GM19328 (cell line): Measurements from ENCODE around the gene TRIM2.
"Not testable (repeated sequence)": the region's sequence is repeated elsewhere in the genome, so short reads cannot be mapped to it uniquely, and the experiment has no call there.

Experiments used
- ATAC-seq: cut with Tn5 transposase; IDR thresholded peaks from one replicate; pipeline ENCODE4 v1.9.1; 2021; ENCODE audit warnings: mild to moderate bottlenecking, moderate library complexity; ENCODE audit not compliant: unreplicated experiment

Gene TRIM2

DNA sequence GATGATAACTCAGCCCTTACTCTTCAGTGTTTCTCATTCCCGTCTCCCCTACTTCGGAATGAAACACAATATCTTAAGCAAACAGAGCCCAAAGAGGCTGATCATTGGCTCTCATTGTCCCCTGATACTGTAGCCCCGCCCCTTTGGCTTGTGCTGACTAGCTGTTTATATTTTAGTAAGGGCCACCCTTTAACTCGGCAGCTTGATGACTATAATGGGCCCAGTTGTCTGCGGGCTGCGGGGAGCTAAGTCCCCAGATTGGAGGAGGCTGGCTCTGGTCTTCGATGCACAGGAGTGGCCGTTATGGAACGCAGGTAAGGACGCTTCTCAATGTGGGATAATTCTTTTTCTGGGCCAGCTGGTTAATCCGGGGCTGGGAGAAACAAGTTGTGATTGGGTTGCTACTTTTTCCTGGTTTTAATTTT, at the start of gene TRIM2:
Gene TRIM2, plus strand, starts transcription at position 197 of the 425 bp plus-strand sequence. Its CDS starts 88 bp downstream, at position 285.
- no peak for ATAC-seq

DNA sequence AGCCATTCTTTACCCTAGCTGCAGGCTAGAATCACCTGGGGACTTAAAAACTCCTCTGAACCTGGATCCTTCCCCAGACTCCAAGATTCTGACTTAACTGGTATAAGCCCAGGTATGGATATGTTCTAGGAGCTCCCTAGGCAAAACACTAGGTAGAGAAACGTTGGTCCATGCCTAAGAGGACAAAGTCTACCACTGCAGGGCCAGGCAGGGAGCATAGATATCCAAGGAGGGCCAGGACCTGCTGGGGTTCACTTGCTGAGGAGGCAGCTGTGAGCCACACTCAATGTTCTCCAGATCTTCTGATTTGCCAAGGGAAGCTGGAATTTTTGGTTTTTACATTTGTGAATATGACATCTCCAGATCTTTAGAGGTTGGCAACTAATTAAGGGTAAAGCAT, 48.6 kb upstream of the TRIM2 start:
- no peak for ATAC-seq

DNA sequence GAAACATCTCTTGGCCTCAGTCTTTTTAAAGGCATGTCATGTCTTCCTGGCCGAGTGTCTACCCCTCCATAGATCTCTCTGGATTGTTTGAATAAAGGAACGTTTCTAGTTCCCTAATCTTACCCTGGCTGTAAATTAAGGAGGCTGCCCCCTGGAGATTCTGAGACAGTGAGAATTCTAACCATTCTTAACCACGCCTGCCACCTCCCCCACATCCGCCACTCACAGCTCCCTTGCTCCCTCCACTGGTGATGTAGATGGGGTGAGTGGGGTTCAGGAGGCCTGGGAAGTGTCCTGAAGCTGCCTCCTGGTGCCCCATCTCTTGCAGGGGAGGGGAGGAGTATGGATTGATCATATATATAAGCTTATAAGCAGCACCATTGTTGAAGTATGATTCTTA, 48.0 kb upstream of the TRIM2 start:
- no peak for ATAC-seq

DNA sequence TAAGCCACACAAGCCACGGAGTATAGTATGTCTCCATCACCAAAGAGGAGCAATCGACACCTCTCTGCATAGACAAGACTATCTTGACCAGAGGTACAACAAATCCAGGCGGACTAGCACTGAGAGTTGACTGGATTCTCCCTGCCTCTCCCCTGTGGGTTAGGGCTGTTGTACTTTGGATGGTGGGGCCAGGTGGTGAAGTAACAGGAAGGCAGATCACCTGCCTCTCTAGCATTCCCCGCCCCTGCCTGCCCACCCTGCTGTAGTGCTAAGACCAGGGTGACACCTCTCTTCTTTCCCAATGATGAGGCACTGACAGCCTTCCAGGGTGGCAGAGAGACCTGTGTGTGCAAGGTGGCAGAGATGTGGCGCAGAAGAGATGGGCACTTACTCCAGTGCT, 47.5 kb upstream of the TRIM2 start:
- no peak for ATAC-seq

DNA sequence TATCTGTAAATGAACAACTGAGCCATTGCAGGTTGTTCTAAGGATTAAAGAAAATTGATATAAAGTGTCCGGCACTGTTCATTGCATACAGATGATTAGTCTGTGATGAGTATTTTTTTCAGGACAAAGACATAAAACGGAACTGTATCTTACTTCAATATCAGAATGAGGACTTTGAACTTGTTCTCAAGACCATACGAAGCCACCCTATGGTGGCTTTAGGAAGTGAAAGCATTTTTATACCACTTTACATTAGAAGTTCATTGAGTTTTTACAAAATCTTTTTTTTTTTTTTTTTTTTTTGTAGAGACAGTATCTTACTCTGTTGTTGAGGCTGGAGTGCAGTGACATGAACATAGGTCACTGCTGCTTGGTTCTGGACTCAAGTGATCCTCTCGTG, 45.2 kb upstream of the TRIM2 start:
- ATAC-seq, result no peak

DNA sequence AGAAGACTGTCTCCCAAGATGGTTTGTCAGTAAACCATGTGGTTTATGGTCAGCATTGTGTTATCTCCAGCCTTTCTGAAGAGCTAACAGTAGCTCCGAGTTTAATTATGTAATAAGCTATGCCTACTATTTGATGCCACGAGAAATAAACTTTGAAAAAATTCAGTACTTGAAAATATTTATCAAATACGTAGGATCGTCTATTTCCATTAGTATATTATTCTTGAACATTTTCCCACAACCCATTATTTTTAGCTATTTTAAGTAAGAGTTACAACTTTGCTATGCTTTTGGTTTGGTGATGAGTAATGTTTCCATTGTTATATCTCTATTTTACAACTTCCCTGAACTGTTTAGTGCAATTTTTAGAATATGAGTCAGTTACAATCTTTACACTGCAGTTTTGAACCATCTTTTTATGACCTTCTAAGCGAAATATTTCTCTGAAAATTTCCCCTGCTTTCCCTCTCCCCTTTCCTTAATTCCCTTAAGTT, 44.5 kb upstream of the TRIM2 start:
- no peak for ATAC-seq

DNA sequence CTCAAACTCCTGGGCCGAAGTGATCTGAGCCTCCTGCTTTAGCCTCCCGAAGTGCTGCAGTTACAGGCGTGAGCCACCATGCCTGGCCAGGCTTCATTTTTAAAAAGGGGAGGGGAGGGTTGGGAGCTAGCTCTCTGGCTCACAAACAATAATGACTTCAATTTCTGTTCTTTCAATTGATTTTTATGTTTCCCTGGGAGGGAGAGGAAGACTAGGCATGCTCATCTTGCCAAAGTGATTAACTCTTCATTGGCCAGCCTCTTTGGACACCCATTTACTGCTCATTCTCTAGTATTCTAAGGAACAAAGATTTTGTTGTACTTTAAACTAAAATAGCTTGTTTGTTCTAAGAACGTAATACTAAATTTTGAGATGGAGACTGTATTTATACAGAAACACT, 43.4 kb upstream of the TRIM2 start:
- no peak for ATAC-seq

DNA sequence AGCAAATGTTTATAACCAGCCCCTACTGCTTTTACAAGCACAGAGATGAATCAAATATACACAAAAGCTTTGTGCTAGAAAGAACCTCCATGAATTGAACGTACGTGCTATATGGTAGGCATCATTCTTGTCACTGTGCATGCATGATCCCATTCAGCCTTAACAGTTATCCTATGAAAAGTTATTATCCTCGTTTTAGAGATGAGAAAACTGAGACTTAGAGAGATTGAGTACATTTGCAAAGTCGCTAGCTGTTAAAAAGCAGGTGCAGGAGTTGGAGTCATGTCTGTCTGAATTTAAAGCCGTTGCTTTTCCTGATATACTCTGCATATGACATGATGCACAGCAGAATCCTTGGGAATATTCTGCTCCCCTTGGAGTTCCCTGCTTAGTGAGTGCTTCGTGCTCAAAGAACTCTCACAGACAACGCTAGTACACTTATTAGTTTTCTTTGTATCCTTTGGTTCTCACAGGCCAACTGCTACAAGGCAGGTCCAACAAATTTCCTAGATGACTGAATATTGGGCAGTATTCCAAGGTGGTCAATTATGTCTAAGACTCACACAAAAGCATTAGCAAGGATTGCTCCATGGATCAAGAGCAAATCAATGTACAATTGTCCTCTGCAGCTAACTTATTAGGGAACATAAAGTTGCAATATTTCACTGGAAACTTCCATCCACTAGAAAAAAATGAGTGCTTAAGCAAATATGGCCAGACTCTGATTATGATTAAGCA, 42.8 kb upstream of the TRIM2 start:
- no peak for ATAC-seq

DNA sequence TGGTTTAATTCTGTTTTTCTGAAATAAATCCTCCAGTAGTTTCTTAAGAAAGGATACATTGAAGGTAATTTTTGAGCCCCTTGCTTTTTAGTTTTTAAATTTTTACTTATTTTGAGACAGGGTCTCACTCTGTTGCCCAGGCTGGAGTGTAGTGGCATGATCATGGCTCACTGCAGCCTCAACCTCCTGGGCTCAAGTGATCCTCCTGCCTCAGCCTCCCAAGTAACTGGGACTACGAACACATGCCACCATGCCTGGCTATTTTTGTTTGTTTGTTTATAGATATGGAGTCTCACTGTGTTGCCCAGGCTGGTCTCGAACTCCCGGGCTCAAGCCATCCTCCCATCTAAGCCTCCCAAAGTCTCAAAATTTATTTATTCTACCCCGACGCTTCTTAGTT, 39.0 kb upstream of the TRIM2 start:
- ATAC-seq, result not testable (repeated sequence)

DNA sequence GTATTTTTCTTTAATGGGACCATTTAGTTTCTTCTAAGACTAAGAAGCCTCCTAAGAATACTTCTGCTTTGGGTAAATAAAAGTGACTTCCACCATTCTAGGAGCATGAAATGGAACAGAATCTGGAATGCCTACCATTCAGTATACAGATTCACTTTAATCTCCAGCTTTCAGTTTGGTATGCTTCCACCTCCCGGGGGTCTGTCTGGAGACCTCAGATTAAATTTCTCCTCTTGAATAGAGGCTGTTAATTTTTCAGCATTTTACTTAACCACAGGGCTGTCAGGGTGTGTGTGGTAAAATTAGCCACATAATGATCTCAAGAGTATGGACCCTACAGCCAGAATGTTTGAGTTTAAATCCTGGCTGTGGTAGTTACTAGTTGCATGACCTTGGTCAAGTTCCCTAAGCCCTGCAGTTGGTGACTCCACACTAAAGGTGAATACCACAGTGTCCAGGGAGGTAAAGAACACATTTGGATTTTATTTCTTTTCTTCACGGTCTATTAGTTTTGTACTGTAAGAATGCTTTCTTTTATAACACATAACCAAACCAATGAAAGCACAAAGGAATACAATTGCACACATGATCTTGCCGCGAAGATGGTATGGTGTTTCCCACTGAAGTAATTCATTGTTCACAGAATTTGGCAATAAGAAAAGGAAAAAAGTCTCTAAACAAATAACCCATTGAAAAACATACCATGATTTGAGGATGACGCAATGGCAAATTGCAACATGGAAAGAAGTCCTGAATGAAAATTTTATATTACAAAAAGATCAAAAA, 37.3 kb upstream of the TRIM2 start:
- no peak for ATAC-seq

DNA sequence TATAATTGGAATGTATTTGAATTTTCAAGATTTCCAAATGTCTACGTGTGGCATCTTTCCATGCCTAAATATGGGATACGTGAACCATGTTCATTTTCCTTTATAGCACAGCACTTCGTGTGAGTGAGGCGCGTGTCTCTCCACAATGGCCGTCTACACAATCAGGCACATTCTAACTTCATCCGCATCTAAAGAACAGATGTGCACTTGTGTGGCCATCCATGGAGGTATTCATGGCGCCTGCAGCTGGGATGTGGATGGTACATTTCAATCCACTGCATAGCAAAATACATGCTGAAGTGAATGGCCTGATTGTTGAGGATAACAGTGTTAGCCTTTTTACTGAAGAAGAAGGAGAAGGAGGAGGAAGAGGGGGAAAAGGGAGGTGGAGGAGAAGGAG, 34.5 kb upstream of the TRIM2 start:
- no peak for ATAC-seq

DNA sequence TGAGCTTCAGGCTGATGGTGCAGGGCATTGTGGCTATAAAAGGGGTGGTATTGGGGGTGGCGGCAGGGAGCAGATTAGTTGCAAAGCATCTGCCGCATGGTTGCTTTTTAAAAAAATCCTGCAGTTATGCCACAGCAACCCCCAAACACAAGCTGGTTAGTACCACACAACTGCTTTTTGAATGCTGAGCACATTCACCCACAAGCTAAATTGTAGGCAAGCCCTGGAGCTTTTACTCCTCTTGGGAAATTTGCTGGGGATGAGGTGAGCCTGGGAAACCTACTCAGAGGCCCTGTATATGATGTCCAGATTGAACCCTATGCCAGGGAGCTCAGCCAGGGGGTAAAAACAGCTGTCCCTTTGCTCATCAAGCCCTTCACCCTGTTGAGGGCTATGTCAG, 33.8 kb upstream of the TRIM2 start:
- no peak for ATAC-seq

DNA sequence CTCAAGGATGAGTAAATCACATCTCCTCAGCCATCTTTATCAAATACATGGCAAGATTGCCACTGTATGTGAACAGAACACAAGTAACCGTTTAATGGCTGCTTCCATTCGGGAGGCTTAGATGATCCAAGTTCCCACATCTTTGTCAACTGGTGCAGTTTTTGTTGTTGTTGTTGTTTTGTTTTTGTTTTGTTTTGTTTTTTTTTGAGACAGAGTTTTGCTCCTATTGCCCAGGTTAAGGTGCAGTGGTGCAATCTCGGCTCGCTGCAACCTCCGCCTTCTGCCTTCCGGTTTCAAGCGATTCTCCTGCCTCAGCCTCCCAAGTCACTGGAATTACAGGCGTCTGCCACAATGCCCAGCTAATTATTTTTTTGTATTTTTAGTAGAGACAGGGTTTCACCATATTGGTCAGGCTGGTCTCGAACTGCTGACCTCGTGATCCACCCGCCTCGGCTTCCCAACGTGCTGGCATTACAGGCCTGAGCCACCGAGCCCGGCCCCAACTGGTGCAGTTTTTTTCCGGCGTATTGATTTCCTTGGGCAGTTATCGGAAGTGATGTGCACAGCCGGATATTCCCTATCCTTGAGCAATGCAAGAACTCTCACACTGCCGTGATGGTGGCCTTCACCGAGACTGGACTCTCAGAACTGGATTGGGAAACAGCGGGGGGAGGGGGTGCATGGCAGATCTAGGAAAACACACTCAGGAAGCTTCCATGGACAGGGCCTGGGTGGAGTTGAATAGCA, 29.2 kb upstream of the TRIM2 start:
- no peak for ATAC-seq

DNA sequence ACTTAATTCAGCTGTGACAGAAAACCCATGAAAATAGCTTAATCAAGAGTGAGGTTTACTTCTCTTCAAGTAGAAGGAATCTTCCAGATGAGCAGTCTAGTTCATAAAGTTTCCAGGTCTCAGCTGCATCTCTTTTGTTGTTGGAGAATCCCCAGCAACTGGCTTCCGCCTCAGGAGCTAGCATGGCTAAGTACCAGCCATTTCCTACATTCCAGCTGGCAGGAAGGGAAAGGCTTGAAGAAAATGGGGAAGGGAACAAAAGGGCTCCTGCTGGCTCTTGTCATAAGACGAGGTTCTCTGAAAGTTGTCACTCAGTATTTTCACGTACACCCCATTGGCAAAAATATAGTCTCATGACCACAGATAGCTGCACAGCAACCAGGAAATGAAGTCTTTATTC, 27.3 kb upstream of the TRIM2 start:
- no peak for ATAC-seq

DNA sequence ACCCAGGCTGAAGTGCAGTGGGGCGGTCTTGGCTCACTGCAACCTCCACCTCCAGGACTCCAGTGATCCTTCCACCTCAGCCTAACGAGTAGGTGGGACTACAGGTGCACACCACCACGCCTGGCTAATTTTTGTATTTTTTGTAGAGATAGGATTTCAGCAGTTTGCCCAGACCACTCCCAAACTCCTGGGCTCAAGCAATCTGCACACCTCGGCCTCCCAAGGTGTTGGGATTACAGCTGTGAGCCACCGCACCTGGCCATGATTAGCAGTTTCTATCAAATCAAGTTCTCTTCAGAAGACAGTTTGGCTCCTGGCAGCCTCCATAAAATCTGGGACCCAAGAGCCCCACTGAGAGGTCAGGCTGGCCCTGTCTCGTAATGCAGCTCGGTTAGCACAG, 26.4 kb upstream of the TRIM2 start:
- ATAC-seq, result no peak

DNA sequence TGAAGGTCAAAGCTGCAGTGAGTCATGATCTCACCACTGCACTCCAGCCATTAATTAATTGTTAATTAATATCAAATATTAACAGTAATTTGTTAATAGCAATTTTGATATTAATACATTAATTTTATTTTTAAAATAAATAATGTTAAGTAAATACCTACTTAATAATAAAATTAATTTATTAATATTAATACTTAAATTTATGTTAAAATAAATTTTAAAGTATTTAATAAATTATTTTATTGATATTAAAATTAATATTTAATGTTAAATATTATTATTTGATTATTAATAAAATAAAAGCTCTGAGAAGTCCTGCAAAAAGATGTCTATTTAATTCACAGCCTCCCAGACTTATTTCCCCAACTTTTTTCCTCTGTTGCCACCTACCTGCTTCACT, 25.1 kb upstream of the TRIM2 start:
- ATAC-seq, result no peak

DNA sequence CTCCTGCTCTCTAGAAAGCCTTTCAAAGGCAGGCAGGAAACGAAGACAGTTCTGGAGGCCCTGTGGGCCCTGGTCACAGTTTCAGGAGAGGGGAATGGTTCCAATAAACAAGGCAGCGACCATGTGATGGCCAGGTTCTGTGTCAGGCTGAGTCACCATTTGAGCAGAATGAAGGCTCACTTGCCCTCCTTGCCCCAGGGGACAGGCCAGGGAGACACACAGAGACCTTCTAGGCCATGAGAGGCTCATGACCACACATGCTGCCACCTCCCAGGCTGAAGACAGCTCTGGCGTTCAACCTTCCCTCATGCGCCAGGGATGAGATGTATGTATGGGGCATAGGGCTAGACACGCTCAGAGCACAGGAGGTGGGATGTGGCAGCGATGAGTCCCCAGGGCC, 22.9 kb upstream of the TRIM2 start:
- ATAC-seq, result no peak

DNA sequence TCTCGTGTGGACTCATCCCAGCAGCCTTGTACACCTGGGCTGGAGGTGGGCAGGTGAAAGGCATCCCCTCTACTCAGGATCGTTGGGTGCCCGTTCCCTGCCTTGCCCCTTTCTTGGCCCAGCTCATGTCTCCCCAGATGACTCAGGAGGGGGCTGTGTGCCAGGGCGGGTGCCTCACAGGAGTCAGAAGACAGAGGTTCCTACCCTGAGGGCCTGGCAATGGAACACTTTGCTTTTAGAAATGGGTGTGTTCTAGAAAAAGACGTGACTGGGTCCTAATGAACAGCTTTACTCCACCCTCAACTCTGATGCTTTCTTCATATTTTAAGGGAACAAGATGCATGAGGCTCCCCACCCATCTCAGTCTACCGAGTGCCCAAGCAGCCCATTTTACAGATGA, 22.5 kb upstream of the TRIM2 start:
- no peak for ATAC-seq

DNA sequence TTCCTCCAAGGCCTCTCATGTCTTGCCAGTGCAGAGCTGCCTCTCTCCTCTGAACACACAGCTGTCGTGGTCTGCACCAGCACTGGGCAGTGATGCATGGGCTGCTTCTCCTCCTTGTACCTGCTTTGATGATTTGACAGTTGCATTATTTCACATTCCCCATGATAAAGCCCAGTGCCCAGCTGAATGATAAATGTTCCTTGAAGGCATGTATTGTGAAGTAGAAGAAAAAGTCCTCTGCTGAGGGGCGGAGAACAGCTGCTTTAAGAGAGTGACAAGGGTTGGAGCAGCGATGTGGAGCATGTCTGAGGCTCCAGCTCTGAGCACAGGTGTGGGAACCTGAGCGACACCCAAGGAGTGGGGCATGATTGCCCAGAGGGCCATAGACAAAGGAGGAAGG, 21.1 kb upstream of the TRIM2 start:
- ATAC-seq, result no peak

DNA sequence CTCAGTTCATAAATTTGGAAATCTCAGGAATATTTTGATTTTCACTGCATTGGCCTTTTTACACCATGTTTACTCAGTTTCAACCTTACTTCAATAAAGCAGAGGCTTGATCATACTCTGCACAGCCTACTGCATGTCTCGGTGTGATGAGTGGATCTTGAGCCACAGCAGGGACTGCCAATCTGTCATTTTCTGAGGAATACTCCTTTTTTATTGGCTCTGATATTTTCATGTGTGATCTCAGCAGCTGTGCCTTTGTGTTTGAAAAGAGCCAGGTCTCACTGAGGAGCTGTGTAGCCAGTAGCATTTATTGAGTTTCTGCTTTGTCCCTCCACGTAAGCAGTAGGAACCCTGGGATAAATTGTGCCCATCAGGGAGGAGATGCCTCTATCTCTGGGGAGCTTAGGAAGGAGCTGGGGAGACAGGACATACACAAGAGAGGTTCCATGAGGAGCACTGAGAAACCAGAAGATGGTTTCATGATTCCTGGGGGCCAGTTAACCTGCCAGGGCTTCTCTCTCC, 18.9 kb upstream of the TRIM2 start:
- no peak for ATAC-seq

DNA sequence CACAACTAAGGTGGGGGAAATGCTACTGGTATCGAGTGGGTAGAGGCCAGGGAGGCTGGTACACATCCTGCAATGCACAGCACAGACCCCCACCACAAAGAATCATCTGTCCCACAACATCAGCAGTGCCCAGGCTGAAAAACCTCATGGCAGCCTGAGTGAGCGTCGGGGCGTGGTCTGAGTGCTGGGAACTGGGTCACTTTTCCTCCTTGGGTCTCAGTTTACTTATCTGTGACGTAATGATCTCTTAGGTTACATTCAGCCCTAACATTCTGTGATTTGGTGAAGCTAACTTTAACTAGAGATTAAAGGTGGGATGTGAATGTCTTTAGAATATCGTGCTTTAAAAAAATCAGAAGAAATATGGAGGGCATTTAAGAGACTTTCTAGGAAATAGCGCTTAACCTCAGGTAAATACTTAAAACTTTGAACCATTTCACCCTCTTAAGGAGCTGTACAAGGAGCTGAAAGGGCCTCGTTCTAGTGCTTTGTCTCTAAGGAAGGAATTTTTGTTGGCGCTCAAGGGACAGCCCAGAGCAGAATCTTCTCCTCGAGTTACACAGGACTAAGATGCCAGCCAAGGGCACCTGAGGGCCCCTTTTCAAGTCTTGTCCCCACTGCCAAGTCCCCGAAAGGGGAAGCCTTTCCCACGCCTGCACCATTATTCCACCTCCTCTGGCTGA, 18.1 kb upstream of the TRIM2 start:
- no peak for ATAC-seq
